GM18519 (cell line): ENCODE measurements around the gene SMARCB1.

ENCODE experiments used
- ATAC-seq: cut with Tn5 transposase; IDR thresholded peaks from one replicate; pipeline ENCODE4 v1.9.1; 2021; ENCODE audit warnings: mild to moderate bottlenecking, moderate library complexity; ENCODE audit not compliant: unreplicated experiment, low FRiP score

Gene SMARCB1

GRCh38 chr22:23801238-23801821 lies 14.6 kb downstream of the SMARCB1 start:
- ATAC-seq: no peak

GRCh38 chr22:23801886-23802377 lies 15.2 kb downstream of the SMARCB1 start:
- ATAC-seq: no peak

GRCh38 chr22:23803001-23803819 lies 16.4 kb downstream of the SMARCB1 start:
- no peak for ATAC-seq

DNA sequence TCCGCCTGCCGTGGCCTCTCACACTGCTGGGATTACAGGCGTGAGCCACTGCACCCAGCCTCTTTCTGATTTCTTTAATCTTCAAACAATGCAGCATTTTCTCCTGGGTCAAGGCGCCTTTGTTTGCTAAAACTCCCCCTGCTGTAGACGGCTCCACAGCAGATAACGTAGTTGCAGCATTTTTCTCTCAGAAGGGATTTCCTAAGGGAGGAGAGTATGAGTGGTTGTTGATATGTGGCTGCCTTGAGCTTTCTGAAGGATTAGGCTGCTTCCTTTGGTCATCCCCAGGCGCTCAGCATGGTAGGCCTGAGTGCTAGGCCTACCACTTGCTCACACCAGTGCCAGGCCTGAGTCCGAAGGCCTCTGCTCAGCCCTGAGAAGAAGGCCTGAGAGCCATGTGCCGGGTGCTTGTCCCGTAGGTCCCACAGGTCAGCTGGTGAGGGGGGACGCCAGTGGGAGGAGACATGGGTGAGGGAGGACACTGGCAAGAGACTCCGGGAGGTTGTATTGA lies 18.1 kb downstream of the SMARCB1 start:
- no peak for ATAC-seq

DNA sequence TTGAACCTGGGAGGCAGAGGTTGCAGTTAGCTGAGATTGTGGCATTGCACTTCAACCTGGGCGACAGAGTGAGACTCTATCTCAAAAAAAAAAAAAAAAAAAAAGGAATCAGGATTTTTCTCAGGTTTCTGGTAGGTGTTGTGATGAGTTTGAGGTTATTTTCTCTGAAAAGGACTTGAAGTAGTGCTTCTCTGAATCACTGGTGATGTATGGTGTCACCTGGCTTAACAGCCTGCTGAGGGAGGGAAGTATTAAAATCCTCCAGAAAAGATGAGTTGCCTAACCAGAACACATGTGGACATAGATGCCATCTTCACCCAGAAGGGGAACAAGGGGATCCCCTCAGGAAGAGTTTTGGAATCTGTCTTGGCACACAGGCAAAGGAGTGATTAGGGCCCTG lies 20.1 kb downstream of the SMARCB1 start:
- ATAC-seq: no peak

- no peak for ATAC-seq
These were observed 25.6 kb downstream of the SMARCB1 start for GRCh38 chr22:23812378-23812777.

DNA sequence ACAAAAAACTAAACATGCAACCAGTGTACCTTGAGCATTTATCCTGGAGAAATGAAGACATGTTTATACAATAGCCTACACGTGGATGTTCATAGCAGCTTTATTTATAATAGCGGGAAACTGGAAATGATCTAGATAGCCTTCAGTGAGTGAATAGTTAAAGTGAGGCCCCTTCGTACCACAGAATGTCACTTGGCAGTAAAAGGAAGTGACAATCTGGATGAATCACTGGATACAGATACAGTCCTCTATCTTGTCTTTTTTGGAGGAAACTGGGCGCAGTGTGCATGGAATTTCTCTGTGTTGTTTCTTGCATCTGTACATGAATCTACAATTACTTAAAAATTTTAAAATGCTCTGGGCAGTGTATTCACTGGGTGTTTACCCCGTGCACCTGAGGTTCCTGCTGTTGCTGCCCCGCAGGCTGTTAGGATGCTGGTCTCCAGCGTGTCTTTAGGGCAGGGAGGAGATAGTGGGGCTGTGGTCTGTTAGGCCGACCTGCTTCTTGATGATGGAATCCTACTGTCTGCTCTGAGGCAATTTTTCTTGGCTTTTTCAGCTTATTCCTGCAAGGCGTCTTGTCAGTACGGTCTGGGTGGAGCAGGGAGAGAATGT lies 28.9 kb downstream of the SMARCB1 start:
- ATAC-seq: no peak

- ATAC-seq: no peak
These were observed 29.6 kb downstream of the SMARCB1 start for GRCh38 chr22:23816156-23816976.

DNA sequence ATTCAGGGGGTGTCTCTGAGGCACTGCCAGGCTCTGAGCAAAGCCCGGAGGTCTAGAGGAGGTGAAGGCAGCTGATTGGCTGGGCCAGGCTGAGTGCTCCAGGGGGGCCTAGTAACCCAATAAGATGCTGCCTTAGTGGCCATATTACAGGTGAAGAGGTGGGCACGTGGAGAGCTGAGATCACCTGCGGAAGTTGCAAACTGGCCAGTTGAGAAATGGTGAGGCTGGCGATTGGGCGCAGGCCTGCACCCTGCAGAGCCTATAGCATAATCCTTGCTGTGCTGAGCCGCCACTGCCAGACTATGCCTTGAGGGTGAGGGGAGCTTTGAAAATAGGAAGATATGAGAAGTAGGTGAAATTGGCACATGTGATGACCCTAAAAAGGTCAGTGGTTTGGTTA lies 30.4 kb downstream of the SMARCB1 start:
- ATAC-seq: no peak

DNA sequence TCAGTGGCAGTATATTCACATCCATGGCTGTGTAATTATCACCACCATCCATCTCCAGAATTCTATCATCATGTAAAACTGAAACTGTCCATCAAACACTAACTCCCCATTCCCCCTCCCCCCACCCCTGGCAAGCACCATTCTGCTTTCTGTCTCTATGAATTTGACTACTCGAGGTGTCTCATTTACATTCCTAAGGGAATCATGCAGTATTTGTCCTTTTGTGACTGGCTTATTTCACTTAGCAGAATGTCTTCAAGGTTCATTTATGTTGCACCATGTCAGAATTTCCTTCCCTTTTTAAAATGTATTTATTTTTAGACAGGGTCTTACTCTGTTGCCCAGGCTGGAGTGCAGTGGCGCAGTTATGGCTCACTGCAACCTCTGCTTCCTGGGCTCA lies 31.8 kb downstream of the SMARCB1 start:
- ATAC-seq: no peak

GRCh38 chr22:23820748-23821211 lies 34.0 kb downstream of the SMARCB1 start:
- ATAC-seq: no peak

GRCh38 chr22:23822101-23822671 lies 35.4 kb downstream of the SMARCB1 start:
- ATAC-seq: no peak

DNA sequence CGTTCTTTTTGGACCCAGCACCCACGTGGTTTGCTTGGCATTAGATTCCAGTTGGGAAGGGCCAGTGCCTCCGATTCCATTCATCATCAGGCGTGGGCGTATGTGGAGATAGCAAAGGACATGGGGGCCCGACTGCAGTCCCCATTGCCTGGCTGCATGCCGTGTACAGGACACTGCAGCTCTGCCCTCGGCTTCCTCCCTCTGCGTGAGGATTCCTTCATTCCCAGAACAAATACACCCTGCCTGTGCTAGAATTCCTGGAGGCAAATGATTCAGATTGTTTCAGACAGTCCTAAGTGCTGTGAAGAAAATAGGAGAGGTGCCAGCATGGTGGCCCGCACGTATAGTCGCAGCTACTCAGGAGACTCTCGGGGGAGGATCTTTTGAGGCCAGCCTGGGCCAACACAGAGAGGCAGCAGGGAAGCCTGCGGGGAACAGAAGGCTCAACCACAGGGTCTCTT lies 36.6 kb downstream of the SMARCB1 start:
- no peak for ATAC-seq

DNA sequence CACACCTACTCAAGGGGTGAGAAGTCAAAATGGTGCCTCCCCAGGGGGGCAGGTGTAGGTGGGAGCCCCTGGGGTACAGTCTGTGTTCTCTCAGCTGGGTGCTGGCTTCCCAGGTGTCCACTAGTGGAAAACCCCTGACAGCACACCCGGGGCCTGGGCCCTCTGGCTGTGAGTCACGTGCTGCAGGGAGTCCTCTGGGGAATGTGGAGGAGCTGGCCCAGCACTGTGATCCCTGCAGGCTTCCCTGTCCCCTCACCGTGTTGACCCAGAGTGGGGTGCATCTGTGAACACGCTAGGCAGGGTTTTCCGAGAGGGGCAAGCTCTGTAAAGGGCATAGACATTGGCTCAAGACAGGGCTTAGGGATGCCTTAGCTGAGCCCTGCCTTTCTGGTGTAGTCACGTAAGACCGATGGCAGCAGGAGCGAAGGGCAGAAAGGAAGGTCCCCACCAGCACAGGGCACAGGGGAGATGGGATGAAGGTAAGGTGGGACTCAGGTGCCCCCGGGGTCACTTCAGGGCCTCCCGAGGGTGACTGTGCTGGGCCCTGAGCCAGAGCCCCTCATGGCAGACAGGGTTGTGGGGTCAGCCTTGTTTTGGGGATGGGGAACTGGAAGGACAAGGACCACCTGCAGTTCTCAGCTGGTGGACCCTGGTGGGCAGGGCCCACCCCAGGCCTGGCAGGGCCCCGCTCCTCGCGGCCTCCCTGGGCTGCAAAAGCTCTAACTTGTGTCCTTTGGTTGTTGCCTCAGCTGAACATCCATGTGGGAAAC lies 37.9 kb downstream of the SMARCB1 start:
- ATAC-seq: no peak

DNA sequence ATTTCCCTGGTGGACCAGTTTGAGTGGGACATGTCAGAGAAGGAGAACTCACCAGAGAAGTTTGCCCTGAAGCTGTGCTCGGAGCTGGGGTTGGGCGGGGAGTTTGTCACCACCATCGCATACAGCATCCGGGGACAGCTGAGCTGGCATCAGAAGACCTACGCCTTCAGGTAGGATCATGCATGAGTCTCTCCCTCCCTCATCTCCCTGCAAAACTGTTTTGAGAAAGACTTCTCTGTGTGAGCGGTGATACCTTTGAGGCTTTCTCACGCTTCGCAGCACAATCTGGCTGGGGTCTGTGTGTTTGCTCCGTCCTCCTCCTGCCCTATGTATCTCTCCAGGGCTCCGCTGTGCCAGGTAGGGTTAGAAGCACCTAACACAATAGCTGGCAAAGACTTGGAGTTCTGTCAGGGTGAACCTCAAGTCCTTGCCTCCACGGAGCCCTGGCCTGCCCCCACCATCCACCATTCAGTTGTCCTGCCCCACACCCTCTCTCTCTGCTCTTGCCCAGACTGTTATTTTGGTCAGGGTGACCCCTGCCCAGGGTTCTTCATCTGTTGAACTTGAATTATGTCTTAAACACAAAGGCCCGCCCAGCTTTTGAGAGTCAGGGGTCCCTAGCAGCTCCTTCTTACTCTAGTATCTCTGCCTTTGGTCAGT lies 38.6 kb downstream of the SMARCB1 start:
- ATAC-seq: no peak

- no peak for ATAC-seq
These were observed 40.0 kb downstream of the SMARCB1 start for GRCh38 chr22:23826510-23827350.

GRCh38 chr22:23827351-23827995 lies 40.7 kb downstream of the SMARCB1 start:
- no peak for ATAC-seq
